Cardiac fibroblast (primary cell): ENCODE measurements around the gene FAM163B.

ENCODE experiments used
- DNase-seq, 2 donors: peaks; one replicate each; pipeline versions ENCODE4 v3.0.0 to v3.0.0-alpha.2; 2010; ENCODE audit warnings: low read depth in 2 of 2
- H3K4me3 ChIP-seq, 2 donors: replicated peaks in 1 of 2; 1 replicate in 1 of 2; 2 replicates in 1 of 2; pipeline ENCODE4 v1.5.1; 2011; ENCODE audit warnings: low read depth in 2 of 2, low read length in 2 of 2, mild to moderate bottlenecking in 2 of 2, moderate library complexity in 1 of 2
- TF ChIP-seq, protein P1 (sequence below): IDR thresholded peaks from one replicate; pipeline ENCODE4 v1.5.1; 2011; ENCODE audit warnings: low read depth, mild to moderate bottlenecking, low read length, inconsistent platforms

FAM163B gene

GRCh38 chr9:133531293-133531692, 77.9 kb downstream of the FAM163B start:
- TF ChIP-seq, protein P1, sequence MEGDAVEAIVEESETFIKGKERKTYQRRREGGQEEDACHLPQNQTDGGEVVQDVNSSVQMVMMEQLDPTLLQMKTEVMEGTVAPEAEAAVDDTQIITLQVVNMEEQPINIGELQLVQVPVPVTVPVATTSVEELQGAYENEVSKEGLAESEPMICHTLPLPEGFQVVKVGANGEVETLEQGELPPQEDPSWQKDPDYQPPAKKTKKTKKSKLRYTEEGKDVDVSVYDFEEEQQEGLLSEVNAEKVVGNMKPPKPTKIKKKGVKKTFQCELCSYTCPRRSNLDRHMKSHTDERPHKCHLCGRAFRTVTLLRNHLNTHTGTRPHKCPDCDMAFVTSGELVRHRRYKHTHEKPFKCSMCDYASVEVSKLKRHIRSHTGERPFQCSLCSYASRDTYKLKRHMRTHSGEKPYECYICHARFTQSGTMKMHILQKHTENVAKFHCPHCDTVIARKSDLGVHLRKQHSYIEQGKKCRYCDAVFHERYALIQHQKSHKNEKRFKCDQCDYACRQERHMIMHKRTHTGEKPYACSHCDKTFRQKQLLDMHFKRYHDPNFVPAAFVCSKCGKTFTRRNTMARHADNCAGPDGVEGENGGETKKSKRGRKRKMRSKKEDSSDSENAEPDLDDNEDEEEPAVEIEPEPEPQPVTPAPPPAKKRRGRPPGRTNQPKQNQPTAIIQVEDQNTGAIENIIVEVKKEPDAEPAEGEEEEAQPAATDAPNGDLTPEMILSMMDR = no peak
- DNase-seq = no peak

DNA sequence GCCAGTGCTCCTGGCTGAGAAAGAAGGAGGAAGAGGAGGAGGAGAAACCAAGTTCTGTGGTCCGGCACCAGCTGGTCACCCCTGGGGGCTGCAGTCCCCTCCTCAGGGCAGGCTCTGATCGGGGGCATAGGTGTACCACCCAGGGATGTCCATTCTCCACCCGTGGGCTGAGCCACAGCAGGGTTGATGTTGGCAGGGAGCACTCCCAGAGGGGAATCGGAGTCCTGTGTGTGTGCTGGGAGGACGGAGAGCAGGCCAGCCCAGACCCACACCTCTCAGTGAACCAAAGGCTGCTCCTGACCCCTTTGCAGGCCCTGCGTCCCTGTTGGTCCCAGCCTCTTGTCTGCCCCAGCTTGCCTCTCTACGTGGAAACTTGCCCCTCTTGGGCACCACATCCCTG, 79.3 kb downstream of the FAM163B start:
- no peak overlapping the region for H3K4me3 ChIP-seq
- DNase-seq = no peak
- TF ChIP-seq, protein P1 = no peak

More at GRCh38 chr9:133531293-133531692, 77.9 kb downstream of the FAM163B start:
- H3K4me3 ChIP-seq = no peak overlapping the region

GRCh38 chr9:133529457-133529856, 79.7 kb downstream of the FAM163B start:
- no peak overlapping the region for H3K4me3 ChIP-seq
- no peak for DNase-seq
- TF ChIP-seq, protein P1 = no peak

GRCh38 chr9:133528876-133529241, 80.3 kb downstream of the FAM163B start:
- TF ChIP-seq, protein P1 = no peak
- H3K4me3 ChIP-seq = no peak overlapping the region
- DNase-seq = no peak

DNA sequence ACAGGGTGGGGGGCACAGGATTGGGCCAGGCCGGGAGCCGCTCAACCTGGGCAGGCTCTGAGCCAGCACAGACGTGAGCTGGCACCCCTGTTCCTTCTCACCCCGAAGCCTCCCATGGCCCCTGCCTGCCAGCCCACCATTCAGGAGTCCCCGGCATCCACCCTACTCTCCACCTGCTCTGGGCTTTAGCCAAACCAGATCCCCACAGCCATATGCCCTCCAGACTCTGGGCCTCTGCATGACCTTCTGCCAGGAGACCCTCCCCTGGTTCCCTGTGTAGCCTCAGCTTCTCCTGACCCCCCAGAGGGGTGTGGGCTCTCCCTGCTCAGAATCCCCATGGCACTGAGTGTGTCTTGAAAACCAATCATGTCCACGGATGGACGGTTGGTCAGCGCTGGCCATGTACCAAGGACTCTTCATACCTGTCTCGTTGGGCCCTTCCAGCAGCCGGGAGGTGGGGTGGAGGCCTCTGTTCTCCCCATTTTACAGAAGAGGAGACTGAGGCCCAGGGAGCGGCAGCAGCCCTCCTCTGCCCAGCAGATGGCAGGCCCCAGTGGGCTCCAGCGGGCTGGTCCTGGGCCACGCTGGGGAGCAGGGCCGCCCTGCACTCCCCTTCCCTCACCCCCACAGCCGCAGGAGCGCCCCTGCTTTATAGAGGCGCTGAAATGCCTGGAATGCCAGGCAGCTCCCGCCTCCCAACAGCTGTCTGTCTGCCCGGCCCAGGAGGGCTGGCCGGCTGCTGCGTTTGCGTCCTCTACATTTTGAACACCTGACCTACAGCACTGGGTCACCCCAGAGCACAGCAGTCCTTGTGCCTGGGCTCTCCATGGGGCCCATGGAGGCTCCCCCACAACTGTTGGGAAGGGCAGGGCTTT, 81.0 kb downstream of the FAM163B start:
- TF ChIP-seq, protein P1 = no peak
- H3K4me3 ChIP-seq = no peak overlapping the region
- no peak for DNase-seq

DNA sequence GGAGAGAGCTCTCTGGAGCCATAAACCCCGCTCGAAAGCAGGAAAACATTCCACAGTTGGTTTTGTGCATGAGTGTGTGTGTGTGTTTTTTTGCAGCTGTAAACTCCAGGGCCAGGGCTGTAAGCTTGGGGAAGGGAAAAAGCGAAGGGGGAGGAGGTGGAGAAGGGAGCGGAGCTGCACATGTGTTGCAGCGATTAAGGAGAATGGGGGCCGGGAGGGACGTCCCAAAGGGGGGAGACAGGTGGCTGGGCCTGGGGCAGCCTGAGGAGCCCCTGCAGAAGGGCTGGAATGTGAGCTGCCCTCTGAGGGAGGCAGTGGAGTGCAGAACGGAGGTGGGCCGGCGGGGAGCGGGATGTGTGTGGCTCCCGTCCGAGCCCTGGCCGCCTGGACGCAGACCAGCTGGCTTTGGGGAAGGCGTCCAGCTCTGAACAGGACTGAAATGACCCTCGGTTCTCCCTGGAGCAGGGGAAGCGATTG, 81.7 kb downstream of the FAM163B start:
- H3K4me3 ChIP-seq = no peak overlapping the region
- DNase-seq = peak in 1 of 2 donors; percentile 66

More for the DNA sequence above, 81.7 kb downstream of the FAM163B start:
- TF ChIP-seq, protein P1 = no peak
